Left cardiac atrium (tissue), 4 donors: ENCODE data around the gene S100A7. TPM values are rescaled to one million over a fixed set of nuclear protein-coding genes. Genes with fewer than 3 reads are reported as not detected.
"Not testable (repeated sequence)": the region's sequence is repeated elsewhere in the genome, so short reads cannot be mapped to it uniquely, and the experiment has no call there.

Experiments used
- ATAC-seq, 2 donors: fragments of 200-7000 bp; cut with Tn5 transposase; one replicate each; pipeline ENCODE4 v1.9.1; 2020; ENCODE audit warnings: mild to moderate bottlenecking in 2 of 2, moderate library complexity in 2 of 2
- DNase-seq: peaks from one replicate; pipeline ENCODE4 v3.0.0-alpha.2; 2020
- intact Hi-C, 2 donors: fragments of 100-400 bp; cut with DNase I; formaldehyde crosslinking; loops; one replicate each; pipeline versions ENCODE4 v1.14.1 to v1.15.1; 2022 to 2023
- total RNA-seq, 2 donors: library from RNA; stranded (reverse); fragmentation: NEBNext Ultra II Directional; extraction: Animal tissue kit (Norgen Biotek cat#: 25700); gene quantifications; one replicate each; pipeline ENCODE4 v1.2.1, GENCODE V29; 2021
- donor health status: DM: no; HTN: yes; CAD: no.
- donor health status: DM: no; HTN: yes; CAD: no; lungs with severe emphysema.
- donor health status: DM: yes; HTN: yes; CAD: no.
- donor health status: Dilated cardiomyopathy.

The S100A7 gene
- total RNA-seq, 2 donors from 2014 or later = not detected

DNA sequence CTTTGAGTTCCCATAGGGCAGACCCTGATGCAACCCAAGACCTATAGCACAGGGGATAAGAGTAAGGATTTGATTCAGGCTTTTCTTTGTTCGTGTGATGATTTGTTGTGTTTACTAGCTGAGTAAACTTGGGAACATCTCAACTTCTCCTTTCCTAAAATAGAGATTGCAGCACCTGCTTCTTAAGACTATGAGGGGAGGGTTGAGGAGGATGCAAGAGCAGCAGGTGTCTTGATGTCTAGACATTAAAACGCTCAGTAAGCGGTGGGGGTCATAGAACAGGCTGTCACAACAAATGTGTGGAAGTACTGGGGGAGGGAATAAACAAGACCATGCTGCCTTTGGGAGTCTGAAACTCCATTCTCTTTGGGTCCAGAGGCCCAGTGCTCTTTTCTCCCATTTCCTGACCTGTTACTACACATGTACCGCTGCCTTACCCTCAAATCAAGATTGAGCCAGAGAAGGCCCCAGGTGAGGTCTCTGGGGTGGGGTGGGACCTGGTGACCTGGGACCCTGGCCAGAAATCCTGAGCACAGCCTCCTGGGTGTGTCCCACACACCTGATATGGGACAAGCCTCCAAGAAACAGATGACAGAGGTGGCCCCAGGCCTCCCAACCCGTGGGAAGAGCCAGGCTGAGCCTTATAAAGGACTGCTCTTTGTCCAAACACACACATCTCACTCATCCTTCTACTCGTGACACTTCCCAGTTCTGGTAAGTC lies 44.4 kb downstream of the S100A7 start, which contains the start of gene S100A7A:
Gene S100A7A, plus strand, starts transcription at position 671 of the 721 bp plus-strand sequence. CDS start 1,563 bp downstream, outside the sequence.
- ATAC-seq (no peak), DNase-seq (no peak)
- intact Hi-C loops = no loop called here

DNA sequence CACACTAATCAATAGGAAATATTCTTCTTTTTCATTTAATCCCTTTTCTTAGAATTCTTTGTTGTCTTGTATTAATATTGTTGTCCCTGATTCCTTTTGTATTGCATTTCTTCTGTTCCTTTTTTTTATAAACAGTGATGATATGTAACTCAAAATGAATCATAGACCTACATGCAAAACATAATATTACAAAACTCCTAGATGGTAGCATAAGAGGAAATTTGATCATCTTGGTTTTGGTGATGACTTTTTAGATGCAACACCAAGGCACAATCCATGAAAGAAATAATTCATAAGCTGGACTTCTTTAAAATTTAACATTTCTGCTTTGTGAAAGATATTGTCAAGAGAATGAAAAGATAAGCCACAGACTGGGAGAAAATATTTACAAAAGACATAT lies 46.5 kb downstream of the S100A7 start:
- intact Hi-C loops, ATAC-seq, DNase-seq: not testable (repeated sequence)

Other genes starting within 250 kb of the S100A7 start
- gene PRR9, start 243.1 kb downstream of the S100A7 start, total RNA-seq = not detected
- not detected for gene LORICRIN, start 201.0 kb downstream of the S100A7 start, total RNA-seq
- not detected for gene PGLYRP3, start 147.7 kb downstream of the S100A7 start, total RNA-seq
- gene PGLYRP4, start 111.8 kb downstream of the S100A7 start, total RNA-seq = not detected
- 100 to 1,000 TPM; 184 to 529 TPM for gene S100A9, start 102.8 kb downstream of the S100A7 start, total RNA-seq
- 1 to 10 TPM; 5.2 to 8.8 TPM for gene S100A12, start 85.0 kb downstream of the S100A7 start, total RNA-seq
- gene S100A8, start 69.6 kb downstream of the S100A7 start, total RNA-seq = 100 to 1,000 TPM; 112 to 201 TPM
- gene S100A7A, start 44.1 kb downstream of the S100A7 start, total RNA-seq = not detected
- 100 to 1,000 TPM; 449 to 518 TPM for gene S100A6, start 75.3 kb upstream of the S100A7 start, total RNA-seq
- gene S100A5, start 80.3 kb upstream of the S100A7 start, total RNA-seq = not detected
- gene S100A4, start 85.2 kb upstream of the S100A7 start, total RNA-seq = 100 to 1,000 TPM; 206 to 332 TPM
- gene S100A3, start 88.6 kb upstream of the S100A7 start, total RNA-seq = 1 to 10 TPM in 1 of 2 donors, under 1 TPM in 1; 0.77 to 3.3 TPM
- gene S100A2, start 105.2 kb upstream of the S100A7 start, total RNA-seq = under 1 TPM in 1 of 2 donors, not detected in 1; 0.84 TPM
- 10 to 100 TPM; 48.2 to 64.7 TPM for gene S100A16, start 152.5 kb upstream of the S100A7 start, total RNA-seq
- gene S100A14, start 155.7 kb upstream of the S100A7 start, total RNA-seq = 1 to 10 TPM; 1.8 to 5.8 TPM
- 100 to 1,000 TPM; 169 to 197 TPM for gene S100A13, start 166.9 kb upstream of the S100A7 start, total RNA-seq
- gene S100A1, start 167.8 kb upstream of the S100A7 start, total RNA-seq = 1,000 to 10,000 TPM; 1,254 to 1,508 TPM
- 10 to 100 TPM; 60.1 to 61.9 TPM for gene CHTOP, start 173.4 kb upstream of the S100A7 start, total RNA-seq
- 10 to 100 TPM; 45.3 to 46.0 TPM for gene SNAPIN, start 198.1 kb upstream of the S100A7 start, total RNA-seq
- gene ILF2, start 210.3 kb upstream of the S100A7 start, total RNA-seq = 10 to 100 TPM; 63.7 to 91.7 TPM
- 10 to 100 TPM; 28.5 to 39.0 TPM for gene NPR1, start 218.0 kb upstream of the S100A7 start, total RNA-seq